SK-N-SH (cell line): ENCODE data around the gene FTMT. TPM values are rescaled to one million over a fixed set of nuclear protein-coding genes. Genes with fewer than 3 reads are reported as not detected.
"Not testable (repeated sequence)": the region's sequence is repeated elsewhere in the genome, so short reads cannot be mapped to it uniquely, and the experiment has no call there.

Source experiments
- CTCF ChIA-PET: fragments of 300-600, 350-600 bp; formaldehyde crosslinking; extraction: SDS; loops from one replicate; lab custom pipeline; 2021; lab: Yijun Ruan, JAX
- POLR2A ChIA-PET: fragments of 350-600 bp; sonication (Branson Sonifier 250); formaldehyde crosslinking; extraction: SDS; loops from one replicate; lab custom pipeline; 2020; ENCODE audit warnings: antibody characterized with exemption, inconsistent platforms; lab: Yijun Ruan, JAX
- DNase-seq: peaks from one replicate; pipeline ENCODE4 v3.0.0; 2012
- H2AFZ ChIP-seq: fragments of 200-600 bp; sonication (generic); 2 replicates; pipeline ENCODE4 v1.8.1; 2016; ENCODE audit warnings: antibody characterized with exemption, mild to moderate bottlenecking, low read depth
- H3F3A ChIP-seq: fragments of 200-600 bp; sonication (generic); replicated peaks from 2 replicates; pipeline ENCODE3; 2016; ENCODE audit warnings: antibody characterized with exemption, mild to moderate bottlenecking; ENCODE audit not compliant: insufficient read depth
- H3K27ac ChIP-seq, 2 experiments: fragments of 200-500 bp in 1 of 2; fragments of 200-600 bp in 1 of 2; sonication (Bioruptor generic) in 1 of 2; sonication (generic), shearing (Covaris generic) in 1 of 2; 2 replicates each; pipeline versions ENCODE4 v1.5.1 to v1.6.1; 2014 to 2016; ENCODE audit warnings: low read depth in 2 of 2, inconsistent platforms in 1 of 2, low read length in 1 of 2, mild to moderate bottlenecking in 1 of 2, mixed read lengths in 1 of 2
- H3K27me3 ChIP-seq: fragments of 200-600 bp; sonication (generic), shearing (Covaris generic); 2 replicates; pipeline ENCODE4 v1.6.1; 2016; ENCODE audit warnings: mixed run types; ENCODE audit not compliant: insufficient read depth
- H3K36me3 ChIP-seq, 2 experiments: fragments of 200-500 bp in 1 of 2; fragments of 200-600 bp in 1 of 2; sonication (Bioruptor generic) in 1 of 2; sonication (generic) in 1 of 2; replicated peaks in 1 of 2; 2 replicates each; pipeline versions ENCODE3 to v1.5.1; 2014 to 2016; ENCODE audit warnings: low read length in 1 of 2, mild to moderate bottlenecking in 1 of 2; ENCODE audit not compliant: insufficient read depth in 2 of 2, control insufficient read depth in 1 of 2
- H3K4me1 ChIP-seq, 2 experiments: fragments of 200-500 bp in 1 of 2; fragments of 200-600 bp in 1 of 2; sonication (Bioruptor generic) in 1 of 2; sonication (generic), shearing (Covaris generic) in 1 of 2; 2 replicates each; pipeline versions ENCODE4 v1.5.1 to v1.6.1; 2014 to 2016; ENCODE audit warnings: low read depth in 1 of 2, low read length in 1 of 2, mixed run types in 1 of 2; ENCODE audit not compliant: insufficient read depth in 2 of 2, control insufficient read depth in 1 of 2
- H3K4me2 ChIP-seq: fragments of 200-600 bp; sonication (generic), shearing (Covaris generic); 2 replicates; pipeline ENCODE4 v1.6.1; 2017; ENCODE audit warnings: mixed run types
- H3K4me3 ChIP-seq, 2 experiments: fragments of 200-500 bp in 1 of 2; fragments of 200-600 bp in 1 of 2; sonication (Bioruptor generic) in 1 of 2; sonication (generic), shearing (Covaris generic) in 1 of 2; 2 replicates each; pipeline versions ENCODE4 v1.5.1 to v1.8.1; 2014 to 2016; ENCODE audit warnings: low read depth in 2 of 2, inconsistent platforms in 1 of 2, low read length in 1 of 2, mild to moderate bottlenecking in 1 of 2, mixed read lengths in 1 of 2, moderate library complexity in 1 of 2
- H3K79me2 ChIP-seq: fragments of 200-600 bp; sonication (generic); 2 replicates; pipeline ENCODE4 v1.8.1; 2017; ENCODE audit warnings: mild to moderate bottlenecking; ENCODE audit not compliant: insufficient read depth
- H3K9ac ChIP-seq: fragments of 200-600 bp; sonication (generic); 2 replicates; pipeline ENCODE4 v1.6.1; 2017; ENCODE audit warnings: mixed run types
- H3K9me2 ChIP-seq: fragments of 200-600 bp; sonication (generic); 2 replicates; pipeline ENCODE4 v1.6.1; 2017; ENCODE audit warnings: mixed run types
- H3K9me3 ChIP-seq: fragments of 200-600 bp; sonication (generic); 2 replicates; pipeline ENCODE4 v1.6.1; 2017; ENCODE audit warnings: mixed run types, mild to moderate bottlenecking, moderate library complexity
- H4K20me1 ChIP-seq: fragments of 200-600 bp; sonication (generic); 2 replicates; pipeline ENCODE4 v1.6.1; 2017; ENCODE audit warnings: mild to moderate bottlenecking, mixed run types; ENCODE audit not compliant: insufficient read depth
- FOXJ3 ChIP-seq: sonication (generic); formaldehyde crosslinking; IDR thresholded peaks from 2 replicates; pipeline ENCODE4 v1.5.1; 2020; ENCODE audit warnings: mild to moderate bottlenecking, missing genetic modification reagents
- FOXM1 ChIP-seq: IDR thresholded peaks from 2 replicates; pipeline ENCODE4 v1.4.0; 2012; ENCODE audit warnings: low read depth, mild to moderate bottlenecking
- NFIC ChIP-seq: IDR thresholded peaks from 2 replicates; pipeline ENCODE4 v1.4.0; 2012; ENCODE audit warnings: borderline replicate concordance
- NRF1 ChIP-seq: IDR thresholded peaks from 2 replicates; pipeline ENCODE4 v1.6.1; 2012; ENCODE audit warnings: low read depth, mild to moderate bottlenecking, low read length
- POLR2AphosphoS5 ChIP-seq: IDR thresholded peaks from 2 replicates; pipeline ENCODE4 v1.6.1; 2012; ENCODE audit warnings: low read depth, low read length
- RCOR1 ChIP-seq: fragments of 150-350 bp; IDR thresholded peaks from 2 replicates; pipeline ENCODE4 v1.6.1; 2017; ENCODE audit warnings: antibody characterized with exemption, low read length
- RFX5 ChIP-seq: IDR thresholded peaks from 2 replicates; pipeline ENCODE4 v1.6.1; 2012; ENCODE audit warnings: mild to moderate bottlenecking, improper control_type of control experiment, low read length
- SMC3 ChIP-seq: IDR thresholded peaks from 2 replicates; pipeline ENCODE4 v1.6.1; 2012; ENCODE audit warnings: low read depth, low read length, improper control_type of control experiment
- TCF12 ChIP-seq: IDR thresholded peaks from 2 replicates; pipeline ENCODE4 v1.4.0; 2012
- YY1 ChIP-seq: IDR thresholded peaks from 2 replicates; pipeline ENCODE4 v1.4.0; 2012; ENCODE audit warnings: low read depth, mild to moderate bottlenecking
- WGBS: methylation state at CpG from one replicate; pipeline ENCODE4 v1.1.6; 2017; ENCODE audit warnings: low lambda C conversion rate; 5-methylcytosine and 5-hydroxymethylcytosine counted together
- polyA plus RNA-seq, 3 experiments: library from polyadenylated mRNA; depleted of rRNA; stranded (reverse); fragments of >200 nt; gene quantifications; 2 replicates each; pipeline ENCODE4 v1.2.3, GENCODE V29; 2012
- TF ChIP-seq, protein P1 (sequence below): IDR thresholded peaks from 2 replicates; pipeline ENCODE4 v1.4.0; 2012; ENCODE audit warnings: low read depth, borderline replicate concordance
- TF ChIP-seq, protein P2 (sequence below): IDR thresholded peaks from 2 replicates; pipeline ENCODE4 v1.4.0; 2012; ENCODE audit warnings: low read depth, borderline replicate concordance
- TF ChIP-seq, protein P3 (sequence below): IDR thresholded peaks from 2 replicates; pipeline ENCODE4 v1.6.1; 2012; ENCODE audit warnings: mild to moderate bottlenecking, low read depth, low read length, moderate library complexity
- TF ChIP-seq, protein P4 (sequence below): IDR thresholded peaks from 2 replicates; pipeline ENCODE4 v1.4.0; 2012; ENCODE audit warnings: low read depth

Gene FTMT
- not detected in 2 replicates for polyA plus RNA-seq (2012; rRNA removed)
- polyA plus RNA-seq (2012; cell fraction: cytosol; rRNA removed), result not detected in 2 replicates
- not detected in 2 replicates for polyA plus RNA-seq (2012; cell fraction: nucleus; rRNA removed)

DNA sequence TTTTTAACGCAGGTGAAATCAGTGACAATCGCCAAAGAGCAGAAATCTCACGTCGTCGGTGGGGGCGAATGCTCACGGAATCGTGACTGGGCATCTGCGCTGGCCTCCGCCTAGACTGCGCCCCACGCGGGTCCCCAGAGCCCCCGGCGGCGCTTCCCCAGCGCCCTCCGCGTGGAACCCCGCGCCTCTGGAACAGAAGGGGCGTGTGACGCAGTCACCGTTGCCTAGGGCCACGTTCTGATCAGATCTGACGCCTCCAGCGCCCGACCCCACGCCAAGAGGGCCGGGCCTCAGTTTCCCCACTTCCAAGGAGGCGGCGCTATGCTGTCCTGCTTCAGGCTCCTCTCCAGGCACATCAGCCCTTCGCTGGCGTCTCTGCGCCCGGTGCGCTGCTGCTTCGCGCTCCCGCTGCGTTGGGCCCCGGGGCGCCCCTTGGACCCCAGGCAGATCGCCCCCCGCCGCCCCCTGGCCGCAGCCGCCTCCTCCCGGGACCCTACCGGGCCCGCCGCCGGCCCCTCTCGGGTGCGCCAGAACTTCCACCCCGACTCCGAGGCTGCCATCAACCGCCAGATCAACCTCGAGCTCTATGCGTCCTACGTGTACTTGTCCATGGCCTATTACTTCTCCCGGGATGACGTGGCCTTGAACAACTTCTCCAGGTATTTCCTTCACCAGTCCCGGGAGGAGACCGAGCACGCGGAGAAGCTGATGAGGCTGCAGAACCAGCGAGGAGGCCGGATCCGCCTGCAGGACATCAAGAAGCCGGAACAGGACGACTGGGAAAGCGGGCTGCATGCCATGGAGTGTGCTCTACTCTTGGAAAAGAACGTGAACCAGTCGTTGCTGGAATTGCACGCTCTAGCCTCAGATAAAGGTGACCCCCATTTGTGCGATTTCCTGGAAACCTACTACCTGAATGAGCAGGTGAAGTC, at the start of gene FTMT:
Gene FTMT (plus strand): TSS at position 240 of the 932 bp plus-strand sequence. CDS start 82 bp downstream, at position 322.
- Histone ChIP-seq H3K79me2 (no peaks in the 10 kb centered on the region), H2AFZ (no peak within 1 kb of the TSS), H3K9me2 (no peaks in the 10 kb centered on the region), H3K36me3 (no peaks in the 10 kb centered on the region), H3K4me1 (no peaks in the 10 kb centered on the region), H3K4me3 (no peak within 1 kb of the TSS), H3K27me3 (no peaks in the 10 kb centered on the region), H3K27ac (no peak within 1 kb of the TSS), H3F3A (no peaks in the 10 kb centered on the region), H3K9ac (no peak within 1 kb of the TSS), H4K20me1 (no peaks in the 10 kb centered on the region), H3K4me2 (no peak within 1 kb of the TSS), H3K9me3 (no peaks in the 10 kb centered on the region)
- TF ChIP-seq SMC3 (no peak), FOXM1 (no peak), NFIC (no peak), FOXJ3 (CRISPR knock-in tag) (no peak)
- TF ChIP-seq, protein P1, sequence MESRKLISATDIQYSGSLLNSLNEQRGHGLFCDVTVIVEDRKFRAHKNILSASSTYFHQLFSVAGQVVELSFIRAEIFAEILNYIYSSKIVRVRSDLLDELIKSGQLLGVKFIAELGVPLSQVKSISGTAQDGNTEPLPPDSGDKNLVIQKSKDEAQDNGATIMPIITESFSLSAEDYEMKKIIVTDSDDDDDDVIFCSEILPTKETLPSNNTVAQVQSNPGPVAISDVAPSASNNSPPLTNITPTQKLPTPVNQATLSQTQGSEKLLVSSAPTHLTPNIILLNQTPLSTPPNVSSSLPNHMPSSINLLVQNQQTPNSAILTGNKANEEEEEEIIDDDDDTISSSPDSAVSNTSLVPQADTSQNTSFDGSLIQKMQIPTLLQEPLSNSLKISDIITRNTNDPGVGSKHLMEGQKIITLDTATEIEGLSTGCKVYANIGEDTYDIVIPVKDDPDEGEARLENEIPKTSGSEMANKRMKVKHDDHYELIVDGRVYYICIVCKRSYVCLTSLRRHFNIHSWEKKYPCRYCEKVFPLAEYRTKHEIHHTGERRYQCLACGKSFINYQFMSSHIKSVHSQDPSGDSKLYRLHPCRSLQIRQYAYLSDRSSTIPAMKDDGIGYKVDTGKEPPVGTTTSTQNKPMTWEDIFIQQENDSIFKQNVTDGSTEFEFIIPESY, result no peak
- DNase-seq, result no peak
- CTCF ChIA-PET, result no interaction called here
- POLR2A ChIA-PET, result no interaction called here
- 82% methylated on average over 42 of the region's 77 CpGs for WGBS

DNA sequence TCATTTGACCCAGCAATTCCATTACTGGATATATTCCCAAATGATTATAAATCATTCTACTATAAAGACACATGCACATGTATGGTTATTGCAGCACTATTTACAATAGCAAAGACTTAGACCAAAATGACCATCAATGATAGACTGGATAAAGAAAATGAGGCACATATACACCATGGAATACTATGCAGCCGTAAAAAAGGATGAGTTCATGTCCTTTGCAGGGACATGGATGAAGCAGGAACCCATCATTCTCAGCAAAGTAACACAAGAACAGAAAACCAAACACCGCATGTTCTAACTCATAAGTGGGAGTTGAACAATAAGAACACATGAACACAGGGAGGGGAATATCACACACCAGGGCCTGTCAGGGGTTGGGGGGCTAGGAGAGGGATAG, 46.4 kb upstream of the FTMT start:
- DNase-seq, H3K36me3 ChIP-seq, H3K79me2 ChIP-seq, H3K9ac ChIP-seq, H2AFZ ChIP-seq, H3F3A ChIP-seq, H3K4me3 ChIP-seq, H3K4me2 ChIP-seq, CTCF ChIA-PET, H3K27me3 ChIP-seq, H3K9me2 ChIP-seq, H3K9me3 ChIP-seq, H3K27ac ChIP-seq, H3K4me1 ChIP-seq, H4K20me1 ChIP-seq, POLR2A ChIA-PET: not testable (repeated sequence)
- WGBS, result 53% methylated on average over 2 of the region's 2 CpGs

DNA sequence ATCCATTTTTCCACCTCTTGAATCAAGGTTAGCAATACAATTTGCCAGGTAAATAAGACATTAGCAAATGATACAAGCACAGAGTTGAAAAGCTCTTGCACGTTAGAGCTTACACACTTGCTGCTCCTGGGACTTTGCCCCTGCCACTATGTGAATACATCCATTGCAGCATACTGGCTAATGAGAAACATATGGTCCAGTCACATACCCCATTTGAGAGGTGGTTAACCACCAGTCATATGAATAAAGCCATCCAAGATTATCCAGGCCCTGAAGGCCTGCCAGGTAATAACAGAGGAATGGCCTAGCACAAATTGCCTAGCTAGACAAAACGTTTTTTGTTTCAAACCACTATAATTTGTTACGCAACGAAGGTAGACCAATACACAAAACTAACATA, 45.8 kb upstream of the FTMT start:
- CTCF ChIA-PET, result interaction anchor here (1.1 to 1.3 kb wide), 2 partner anchors 8 to 10 kb away, joined by 3 read pairs; no protein-coding TSS in a partner anchor
- peak; percentile 6 for DNase-seq
- no peaks in the 10 kb centered on the region for H3K9me3 ChIP-seq
- TF ChIP-seq NRF1 (no peak), RCOR1 (0 out of 2 replicates have a peak, but pooled peaks have one; percentile 17), RFX5 (no peak), TCF12 (peak; percentile 82), POLR2AphosphoS5 (no peak), YY1 (no peak), FOXM1 (no peak)
- TF ChIP-seq, protein P2, sequence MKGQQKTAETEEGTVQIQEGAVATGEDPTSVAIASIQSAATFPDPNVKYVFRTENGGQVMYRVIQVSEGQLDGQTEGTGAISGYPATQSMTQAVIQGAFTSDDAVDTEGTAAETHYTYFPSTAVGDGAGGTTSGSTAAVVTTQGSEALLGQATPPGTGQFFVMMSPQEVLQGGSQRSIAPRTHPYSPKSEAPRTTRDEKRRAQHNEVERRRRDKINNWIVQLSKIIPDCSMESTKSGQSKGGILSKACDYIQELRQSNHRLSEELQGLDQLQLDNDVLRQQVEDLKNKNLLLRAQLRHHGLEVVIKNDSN, result no peak
- TF ChIP-seq, protein P3, sequence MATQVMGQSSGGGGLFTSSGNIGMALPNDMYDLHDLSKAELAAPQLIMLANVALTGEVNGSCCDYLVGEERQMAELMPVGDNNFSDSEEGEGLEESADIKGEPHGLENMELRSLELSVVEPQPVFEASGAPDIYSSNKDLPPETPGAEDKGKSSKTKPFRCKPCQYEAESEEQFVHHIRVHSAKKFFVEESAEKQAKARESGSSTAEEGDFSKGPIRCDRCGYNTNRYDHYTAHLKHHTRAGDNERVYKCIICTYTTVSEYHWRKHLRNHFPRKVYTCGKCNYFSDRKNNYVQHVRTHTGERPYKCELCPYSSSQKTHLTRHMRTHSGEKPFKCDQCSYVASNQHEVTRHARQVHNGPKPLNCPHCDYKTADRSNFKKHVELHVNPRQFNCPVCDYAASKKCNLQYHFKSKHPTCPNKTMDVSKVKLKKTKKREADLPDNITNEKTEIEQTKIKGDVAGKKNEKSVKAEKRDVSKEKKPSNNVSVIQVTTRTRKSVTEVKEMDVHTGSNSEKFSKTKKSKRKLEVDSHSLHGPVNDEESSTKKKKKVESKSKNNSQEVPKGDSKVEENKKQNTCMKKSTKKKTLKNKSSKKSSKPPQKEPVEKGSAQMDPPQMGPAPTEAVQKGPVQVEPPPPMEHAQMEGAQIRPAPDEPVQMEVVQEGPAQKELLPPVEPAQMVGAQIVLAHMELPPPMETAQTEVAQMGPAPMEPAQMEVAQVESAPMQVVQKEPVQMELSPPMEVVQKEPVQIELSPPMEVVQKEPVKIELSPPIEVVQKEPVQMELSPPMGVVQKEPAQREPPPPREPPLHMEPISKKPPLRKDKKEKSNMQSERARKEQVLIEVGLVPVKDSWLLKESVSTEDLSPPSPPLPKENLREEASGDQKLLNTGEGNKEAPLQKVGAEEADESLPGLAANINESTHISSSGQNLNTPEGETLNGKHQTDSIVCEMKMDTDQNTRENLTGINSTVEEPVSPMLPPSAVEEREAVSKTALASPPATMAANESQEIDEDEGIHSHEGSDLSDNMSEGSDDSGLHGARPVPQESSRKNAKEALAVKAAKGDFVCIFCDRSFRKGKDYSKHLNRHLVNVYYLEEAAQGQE, result no peak
- TF ChIP-seq, protein P4, sequence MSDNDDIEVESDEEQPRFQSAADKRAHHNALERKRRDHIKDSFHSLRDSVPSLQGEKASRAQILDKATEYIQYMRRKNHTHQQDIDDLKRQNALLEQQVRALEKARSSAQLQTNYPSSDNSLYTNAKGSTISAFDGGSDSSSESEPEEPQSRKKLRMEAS, result no peak
- TF ChIP-seq, all 33 proteins: peak for 2
- H3F3A ChIP-seq, result no peaks in the 10 kb centered on the region
- H3K27me3 ChIP-seq, result no peaks in the 10 kb centered on the region
- H3K4me1 ChIP-seq, result no peaks in the 10 kb centered on the region; a peak in 1 of 4 replicates
- H2AFZ ChIP-seq, result no peak overlapping the region
- no peak overlapping the region for H3K9ac ChIP-seq
- no peak overlapping the region for H3K4me3 ChIP-seq
- peak overlapping the region in 1 of 2 experiments; percentile 31; a peak in 1 of 4 replicates for H3K27ac ChIP-seq
- POLR2A ChIA-PET, result no interaction called here
- H3K36me3 ChIP-seq, result no peaks in the 10 kb centered on the region
- H3K4me2 ChIP-seq, result no peak overlapping the region
- H4K20me1 ChIP-seq, result no peaks in the 10 kb centered on the region
- H3K79me2 ChIP-seq, result no peaks in the 10 kb centered on the region
- no peaks in the 10 kb centered on the region for H3K9me2 ChIP-seq
- 45% methylated on average over 4 of the region's 4 CpGs for WGBS
